Spleen (tissue), 11 donors: ENCODE data around the gene PCNX2. TPM values are rescaled to one million over a fixed set of nuclear protein-coding genes. Genes with fewer than 3 reads are reported as not detected.

ENCODE experiments used
- DNase-seq: peaks from one replicate; pipeline ENCODE4 v3.0.0-alpha.2; 2020
- H3K27ac ChIP-seq, 8 donors: fragments of 200-600 bp; sonication (generic) in 7 of 8; 1 replicate in 4 of 8; 2 replicates in 4 of 8; pipeline versions ENCODE4 v1.5.0 to v1.8.0; 2016 to 2021; ENCODE audit warnings: inconsistent platforms in 4 of 8, mild to moderate bottlenecking in 4 of 8, moderate library complexity in 1 of 8
- H3K27me3 ChIP-seq, 7 donors: fragments of 200-600 bp; sonication (generic) in 6 of 7; replicated peaks in 1 of 7; 1 replicate in 4 of 7; 2 replicates in 3 of 7; pipeline versions ENCODE4 v1.5.0 to v1.8.0; 2016 to 2021; ENCODE audit warnings: inconsistent platforms in 3 of 7, mild to moderate bottlenecking in 1 of 7
- H3K36me3 ChIP-seq, 6 donors: fragments of 200-600 bp; sonication (generic) in 5 of 6; 1 replicate in 4 of 6; 2 replicates in 2 of 6; pipeline versions ENCODE4 v1.5.0 to v1.8.0; 2016 to 2021; ENCODE audit warnings: inconsistent platforms in 2 of 6
- H3K4me1 ChIP-seq, 6 donors: fragments of 200-600 bp; sonication (generic) in 5 of 6; 1 replicate in 3 of 6; 2 replicates in 3 of 6; pipeline versions ENCODE4 v1.5.0 to v1.8.0; 2016 to 2021; ENCODE audit warnings: inconsistent platforms in 3 of 6
- H3K4me3 ChIP-seq, 8 donors: fragments of 200-600 bp; sonication (generic) in 7 of 8; 1 replicate in 4 of 8; 2 replicates in 4 of 8; pipeline versions ENCODE4 v1.5.0 to v1.8.0; 2016 to 2021; ENCODE audit warnings: inconsistent platforms in 4 of 8, mild to moderate bottlenecking in 4 of 8, moderate library complexity in 2 of 8
- H3K9me3 ChIP-seq, 8 donors: fragments of 200-600 bp; sonication (generic) in 7 of 8; 1 replicate in 4 of 8; 2 replicates in 4 of 8; pipeline versions ENCODE4 v1.5.0 to v1.8.0; 2016 to 2021; ENCODE audit warnings: inconsistent platforms in 4 of 8
- POLR2A ChIP-seq, 3 donors: fragments of 450-650 bp; IDR thresholded peaks; one replicate each; pipeline ENCODE4 v1.5.1; 2017; ENCODE audit warnings: antibody characterized with exemption in 3 of 3, mild to moderate bottlenecking in 1 of 3
- POLR2AphosphoS5 ChIP-seq, 3 donors: sonication (generic); formaldehyde crosslinking; IDR thresholded peaks; one replicate each; pipeline ENCODE4 v1.5.1; 2017; ENCODE audit warnings: antibody characterized with exemption in 3 of 3
- WGBS, 5 donors: extraction: QIAGEN DNeasy Blood & Tissue Kit in 3 of 5; methylation state at CpG; one replicate each; pipeline versions ENCODE4 v1.1.5 to v1.1.7; 2013 to 2018; 5-methylcytosine and 5-hydroxymethylcytosine counted together
- intact Hi-C: fragments of 100-400 bp; cut with DNase I; formaldehyde crosslinking; loops from one replicate; pipeline ENCODE4 v1.15.0; 2023; ENCODE audit warnings: low total_unique reads
- polyA plus RNA-seq, 3 donors: library from polyadenylated mRNA; stranded (reverse); fragments of 200-250 nt; gene quantifications; one replicate each; pipeline ENCODE4 v1.2.1, GENCODE V29; 2013
- total RNA-seq, 7 donors: library from RNA; depleted of rRNA in 3 of 7; stranded (reverse); fragments of >200 nt in 3 of 7; fragmentation: NEBNext Ultra II Directional in 4 of 7; extraction: Animal tissue kit (Norgen Biotek cat#: 25700) in 4 of 7; gene quantifications; one replicate each; pipeline versions ENCODE4 v1.1.0 to v1.2.1, GENCODE V29; 2016 to 2021
- TF ChIP-seq, protein P1 (sequence below), 11 experiments: fragments of 200-600 bp in 7 of 11; fragments of 450-650 bp in 4 of 11; sonication (generic) in 4 of 11; IDR thresholded peaks in 8 of 11; conservative IDR thresholded peaks in 3 of 11; 1 replicate in 7 of 11; 2 replicates in 4 of 11; pipeline versions ENCODE4 v1.4.0 to v1.8.0; 2016 to 2021; ENCODE audit warnings: antibody characterized with exemption in 11 of 11, inconsistent platforms in 4 of 11, mild to moderate bottlenecking in 1 of 11
- donor health status: healthy with polysubstance abuse.
- donor health status: DM: no; HTN: no; CAD: no; lungs with moderate emphysema.
- donor health status: DM: no; HTN: no; CAD: no.
- donor health status: Bipolar disorder and iron deficiency.
- donor health status: healthy.
- donor health status: DM: no; HTN: no; CAD: no.
- donor health status: DM: yes; HTN: yes; CAD: no.

Gene PCNX2
- total and polyA plus RNA-seq, 10 donors: 4.0 to 26.5 (median 15.4) TPM

DNA sequence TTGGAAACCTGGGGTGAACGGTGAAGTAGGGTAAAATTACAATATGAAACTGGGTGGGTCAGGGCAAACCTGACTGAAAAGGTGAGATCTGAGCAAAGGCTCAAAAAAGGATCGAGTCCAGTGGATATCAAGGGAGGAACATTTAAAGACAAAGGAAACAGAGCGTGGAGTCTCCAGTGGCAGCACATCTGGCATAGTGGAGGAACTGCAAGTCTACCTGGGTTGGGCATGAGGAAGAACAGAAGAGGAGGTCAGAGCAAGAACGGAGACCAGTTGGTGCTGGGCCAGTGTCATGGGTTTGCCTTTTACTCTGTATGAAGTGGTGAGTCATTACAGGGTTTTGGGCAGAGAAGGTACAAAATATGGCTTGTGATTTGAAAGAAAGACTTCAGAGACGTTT lies 181.4 kb downstream of the PCNX2 start:
- Histone ChIP-seq H3K4me1 (peaks cover 0 to 30% (median 12%) of the 10 kb centered on the region in 6 donors), H3K9me3 (no peaks in the 10 kb centered on the region), H3K27ac (peak overlapping the region in 5 of 8 donors; percentile 16 to 89 (median 86)), H3K4me3 (no peak overlapping the region), H3K36me3 (peaks cover 0 to 17% (median 0%) of the 10 kb centered on the region in 6 donors), H3K27me3 (no peaks in the 10 kb centered on the region)
- intact Hi-C loops: no loop called here
- 73 to 84% (median 77%) methylated on average over 5 of the region's 5 CpGs for WGBS, 5 donors
- TF ChIP-seq POLR2A (IDR thresholded peaks at IDR 0.05): no peak
- no peak for DNase-seq

DNA sequence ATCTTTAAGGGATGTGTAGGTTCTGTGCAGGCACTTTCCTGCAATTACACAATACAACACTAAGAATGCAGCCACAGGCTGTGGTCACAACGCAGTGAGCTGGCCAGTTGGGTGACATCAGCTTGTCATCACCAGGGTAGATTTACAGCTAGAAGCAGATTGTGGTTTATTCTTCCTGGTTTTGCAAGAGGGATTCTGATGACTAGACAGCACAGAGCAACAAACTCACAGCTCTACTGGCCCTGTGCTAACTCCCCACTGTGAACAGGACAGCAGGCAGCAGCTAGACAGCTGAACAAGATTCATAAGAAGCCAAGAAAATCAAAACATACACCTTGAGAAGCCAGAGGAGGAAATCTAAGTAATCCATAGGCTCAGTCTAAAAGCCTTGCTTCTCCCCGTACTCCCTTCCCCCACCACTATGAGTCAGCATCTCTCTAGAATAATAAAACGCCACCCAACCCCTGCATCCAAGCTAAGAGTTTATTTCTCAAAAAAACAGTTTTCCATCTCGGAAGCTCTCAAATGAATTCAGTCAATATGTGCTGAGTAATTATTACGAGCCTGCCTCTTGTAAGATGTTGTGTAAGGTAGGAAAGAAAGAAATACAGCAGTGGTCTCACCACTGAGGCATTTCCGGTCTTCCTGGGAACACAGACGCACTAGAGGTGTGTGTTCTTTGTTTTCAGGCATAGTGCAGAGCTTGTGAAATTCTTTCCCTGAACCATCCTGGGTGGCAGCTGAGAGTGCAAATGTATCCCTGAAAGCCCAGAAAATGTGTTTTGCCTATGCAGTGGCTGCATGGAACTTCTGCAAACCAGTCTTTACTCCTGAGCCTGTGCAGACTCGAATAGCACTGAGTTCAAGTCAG lies 182.3 kb downstream of the PCNX2 start:
- Histone ChIP-seq H3K9me3 (no peaks in the 10 kb centered on the region), H3K27ac (peak overlapping the region in 7 of 8 donors; percentile 48 to 89 (median 85)), H3K27me3 (no peaks in the 10 kb centered on the region), H3K4me1 (peaks cover 0 to 30% (median 12%) of the 10 kb centered on the region in 6 donors), H3K4me3 (peak overlapping the region in 1 of 8 donors; percentile 44), H3K36me3 (peaks cover 0 to 23% (median 0%) of the 10 kb centered on the region in 6 donors)
- intact Hi-C loops: no loop called here
- TF ChIP-seq POLR2A (IDR thresholded peaks at IDR 0.05) (no peak), POLR2AphosphoS5 (IDR thresholded peaks at IDR 0.05) (peak in 1 of 3 donors; percentile 83)
- TF ChIP-seq, protein P1, sequence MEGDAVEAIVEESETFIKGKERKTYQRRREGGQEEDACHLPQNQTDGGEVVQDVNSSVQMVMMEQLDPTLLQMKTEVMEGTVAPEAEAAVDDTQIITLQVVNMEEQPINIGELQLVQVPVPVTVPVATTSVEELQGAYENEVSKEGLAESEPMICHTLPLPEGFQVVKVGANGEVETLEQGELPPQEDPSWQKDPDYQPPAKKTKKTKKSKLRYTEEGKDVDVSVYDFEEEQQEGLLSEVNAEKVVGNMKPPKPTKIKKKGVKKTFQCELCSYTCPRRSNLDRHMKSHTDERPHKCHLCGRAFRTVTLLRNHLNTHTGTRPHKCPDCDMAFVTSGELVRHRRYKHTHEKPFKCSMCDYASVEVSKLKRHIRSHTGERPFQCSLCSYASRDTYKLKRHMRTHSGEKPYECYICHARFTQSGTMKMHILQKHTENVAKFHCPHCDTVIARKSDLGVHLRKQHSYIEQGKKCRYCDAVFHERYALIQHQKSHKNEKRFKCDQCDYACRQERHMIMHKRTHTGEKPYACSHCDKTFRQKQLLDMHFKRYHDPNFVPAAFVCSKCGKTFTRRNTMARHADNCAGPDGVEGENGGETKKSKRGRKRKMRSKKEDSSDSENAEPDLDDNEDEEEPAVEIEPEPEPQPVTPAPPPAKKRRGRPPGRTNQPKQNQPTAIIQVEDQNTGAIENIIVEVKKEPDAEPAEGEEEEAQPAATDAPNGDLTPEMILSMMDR (IDR thresholded peaks at IDR 0.05 in 8 of 11, conservative IDR thresholded peaks at IDR 0.05 in 3 of 11): no peak
- WGBS, 5 donors: 28 to 51% (median 38%) methylated on average over 8 of the region's 8 CpGs
- peak; percentile 85 for DNase-seq

DNA sequence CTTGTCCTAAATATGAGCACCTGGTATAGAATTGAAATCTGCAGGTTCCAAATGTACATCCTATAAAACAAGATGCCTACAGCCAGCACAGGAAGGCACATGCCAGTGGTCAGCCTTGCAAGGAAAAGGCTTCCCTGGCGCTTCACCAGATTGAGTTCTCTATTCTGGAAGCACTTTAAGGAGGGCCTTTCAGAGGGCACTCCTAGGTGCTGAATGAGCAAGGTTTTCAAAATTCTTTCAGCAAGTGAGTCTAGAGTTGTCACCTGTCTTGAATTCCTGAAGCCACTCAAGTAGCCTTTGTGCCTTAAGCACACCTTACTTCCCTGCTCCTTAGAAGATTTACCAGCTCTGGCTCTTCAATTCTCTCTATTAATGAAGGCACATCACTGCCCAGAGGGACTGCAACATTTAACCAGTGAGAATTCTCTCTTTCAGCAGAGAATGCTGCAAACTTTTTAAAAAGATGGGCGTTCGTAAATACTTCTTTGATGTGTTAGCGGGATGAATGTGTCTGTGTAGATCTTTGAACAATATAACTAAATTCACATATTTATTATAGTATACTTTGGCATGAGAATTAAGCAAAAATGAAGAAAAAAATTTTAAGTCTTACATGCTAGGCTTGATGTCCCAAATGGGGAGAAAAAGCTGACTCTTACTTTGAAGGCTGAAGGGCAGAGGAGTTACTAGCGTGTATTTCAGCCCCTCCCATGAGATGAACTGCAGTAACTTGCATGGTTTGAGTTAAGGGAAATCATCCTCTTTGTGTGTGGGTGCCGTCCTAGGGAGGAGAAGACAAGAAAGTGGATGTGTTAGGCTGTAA lies 183.1 kb downstream of the PCNX2 start:
- peaks cover 0 to 30% (median 12%) of the 10 kb centered on the region in 6 donors for H3K4me1 ChIP-seq
- H3K27ac ChIP-seq: peak overlapping the region in 7 of 8 donors; percentile 48 to 89 (median 85)
- no peaks in the 10 kb centered on the region for H3K9me3 ChIP-seq
- DNase-seq: no peak
- peaks cover 0 to 27% (median 0%) of the 10 kb centered on the region in 6 donors for H3K36me3 ChIP-seq
- intact Hi-C loops: no loop called here
- H3K4me3 ChIP-seq: peak overlapping the region in 1 of 8 donors; percentile 44
- no peaks in the 10 kb centered on the region for H3K27me3 ChIP-seq
- 63 to 75% (median 69%) methylated on average over 6 of the region's 6 CpGs for WGBS, 5 donors
- TF ChIP-seq, protein P1 (IDR thresholded peaks at IDR 0.05 in 8 of 11, conservative IDR thresholded peaks at IDR 0.05 in 3 of 11): no peak
- no peak for TF ChIP-seq POLR2AphosphoS5 (IDR thresholded peaks at IDR 0.05)
- TF ChIP-seq POLR2A (IDR thresholded peaks at IDR 0.05): no peak

DNA sequence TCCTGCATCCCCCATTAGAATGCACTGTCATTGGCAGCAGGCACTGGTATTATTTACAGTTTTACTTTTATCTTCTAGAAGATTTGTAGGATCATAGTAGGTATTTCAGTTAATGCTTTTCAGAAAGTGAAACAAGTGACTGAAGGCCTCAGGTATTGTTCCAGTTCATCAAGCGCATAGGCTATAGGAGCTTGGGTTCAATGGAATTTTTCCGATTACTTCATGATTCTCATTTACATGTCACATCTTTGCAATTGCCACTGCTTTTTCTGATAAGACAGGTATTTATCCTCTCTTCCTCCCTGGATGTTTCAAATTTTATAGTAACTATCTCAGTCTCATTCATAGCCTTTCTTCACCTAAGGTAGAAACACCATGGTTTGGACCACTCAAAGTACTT lies 183.8 kb downstream of the PCNX2 start:
- Histone ChIP-seq H3K9me3 (no peaks in the 10 kb centered on the region), H3K27ac (no peak overlapping the region), H3K36me3 (peaks cover 0 to 30% (median 0%) of the 10 kb centered on the region in 6 donors), H3K4me3 (no peak overlapping the region), H3K27me3 (no peaks in the 10 kb centered on the region), H3K4me1 (peaks cover 0 to 30% (median 12%) of the 10 kb centered on the region in 6 donors)
- DNase-seq: no peak
- intact Hi-C loops: no loop called here
- WGBS, 5 donors: 95 to 100% (median 99%) methylated on average over 2 of the region's 2 CpGs
- no peak for TF ChIP-seq POLR2A (IDR thresholded peaks at IDR 0.05)
- TF ChIP-seq, protein P1 (IDR thresholded peaks at IDR 0.05 in 8 of 11, conservative IDR thresholded peaks at IDR 0.05 in 3 of 11): no peak
- no peak for TF ChIP-seq POLR2AphosphoS5 (IDR thresholded peaks at IDR 0.05)
